SK-N-SH (cell line): ENCODE results near the gene UGT1A7. TPM values are rescaled to one million over a fixed set of nuclear protein-coding genes. Genes with fewer than 3 reads are reported as not detected.

Experiments
- CTCF ChIA-PET: fragments of 300-600, 350-600 bp; formaldehyde crosslinking; extraction: SDS; loops from one replicate; lab custom pipeline; 2021; lab: Yijun Ruan, JAX
- POLR2A ChIA-PET: fragments of 350-600 bp; sonication (Branson Sonifier 250); formaldehyde crosslinking; extraction: SDS; loops from one replicate; lab custom pipeline; 2020; ENCODE audit warnings: antibody characterized with exemption, inconsistent platforms; lab: Yijun Ruan, JAX
- DNase-seq: peaks from one replicate; pipeline ENCODE4 v3.0.0; 2012
- H2AFZ ChIP-seq: fragments of 200-600 bp; sonication (generic); 2 replicates; pipeline ENCODE4 v1.8.1; 2016; ENCODE audit warnings: antibody characterized with exemption, mild to moderate bottlenecking, low read depth
- H3F3A ChIP-seq: fragments of 200-600 bp; sonication (generic); replicated peaks from 2 replicates; pipeline ENCODE3; 2016; ENCODE audit warnings: antibody characterized with exemption, mild to moderate bottlenecking; ENCODE audit not compliant: insufficient read depth
- H3K27ac ChIP-seq, 2 experiments: fragments of 200-500 bp in 1 of 2; fragments of 200-600 bp in 1 of 2; sonication (Bioruptor generic) in 1 of 2; sonication (generic), shearing (Covaris generic) in 1 of 2; 2 replicates each; pipeline versions ENCODE4 v1.5.1 to v1.6.1; 2014 to 2016; ENCODE audit warnings: low read depth in 2 of 2, inconsistent platforms in 1 of 2, low read length in 1 of 2, mild to moderate bottlenecking in 1 of 2, mixed read lengths in 1 of 2
- H3K27me3 ChIP-seq: fragments of 200-600 bp; sonication (generic), shearing (Covaris generic); 2 replicates; pipeline ENCODE4 v1.6.1; 2016; ENCODE audit warnings: mixed run types; ENCODE audit not compliant: insufficient read depth
- H3K36me3 ChIP-seq, 2 experiments: fragments of 200-500 bp in 1 of 2; fragments of 200-600 bp in 1 of 2; sonication (Bioruptor generic) in 1 of 2; sonication (generic) in 1 of 2; replicated peaks in 1 of 2; 2 replicates each; pipeline versions ENCODE3 to v1.5.1; 2014 to 2016; ENCODE audit warnings: low read length in 1 of 2, mild to moderate bottlenecking in 1 of 2; ENCODE audit not compliant: insufficient read depth in 2 of 2, control insufficient read depth in 1 of 2
- H3K4me1 ChIP-seq, 2 experiments: fragments of 200-500 bp in 1 of 2; fragments of 200-600 bp in 1 of 2; sonication (Bioruptor generic) in 1 of 2; sonication (generic), shearing (Covaris generic) in 1 of 2; 2 replicates each; pipeline versions ENCODE4 v1.5.1 to v1.6.1; 2014 to 2016; ENCODE audit warnings: low read depth in 1 of 2, low read length in 1 of 2, mixed run types in 1 of 2; ENCODE audit not compliant: insufficient read depth in 2 of 2, control insufficient read depth in 1 of 2
- H3K4me2 ChIP-seq: fragments of 200-600 bp; sonication (generic), shearing (Covaris generic); 2 replicates; pipeline ENCODE4 v1.6.1; 2017; ENCODE audit warnings: mixed run types
- H3K4me3 ChIP-seq, 2 experiments: fragments of 200-500 bp in 1 of 2; fragments of 200-600 bp in 1 of 2; sonication (Bioruptor generic) in 1 of 2; sonication (generic), shearing (Covaris generic) in 1 of 2; 2 replicates each; pipeline versions ENCODE4 v1.5.1 to v1.8.1; 2014 to 2016; ENCODE audit warnings: low read depth in 2 of 2, inconsistent platforms in 1 of 2, low read length in 1 of 2, mild to moderate bottlenecking in 1 of 2, mixed read lengths in 1 of 2, moderate library complexity in 1 of 2
- H3K79me2 ChIP-seq: fragments of 200-600 bp; sonication (generic); 2 replicates; pipeline ENCODE4 v1.8.1; 2017; ENCODE audit warnings: mild to moderate bottlenecking; ENCODE audit not compliant: insufficient read depth
- H3K9ac ChIP-seq: fragments of 200-600 bp; sonication (generic); 2 replicates; pipeline ENCODE4 v1.6.1; 2017; ENCODE audit warnings: mixed run types
- H3K9me2 ChIP-seq: fragments of 200-600 bp; sonication (generic); 2 replicates; pipeline ENCODE4 v1.6.1; 2017; ENCODE audit warnings: mixed run types
- H3K9me3 ChIP-seq: fragments of 200-600 bp; sonication (generic); 2 replicates; pipeline ENCODE4 v1.6.1; 2017; ENCODE audit warnings: mixed run types, mild to moderate bottlenecking, moderate library complexity
- H4K20me1 ChIP-seq: fragments of 200-600 bp; sonication (generic); 2 replicates; pipeline ENCODE4 v1.6.1; 2017; ENCODE audit warnings: mild to moderate bottlenecking, mixed run types; ENCODE audit not compliant: insufficient read depth
- CHD2 ChIP-seq: fragments of 150-350 bp; IDR thresholded peaks from 2 replicates; pipeline ENCODE4 v1.6.1; 2018; ENCODE audit warnings: low read length; ENCODE audit not compliant: partially characterized antibody
- CTCF ChIP-seq: fragments of 200-600 bp; sonication (generic); IDR thresholded peaks from 2 replicates; pipeline ENCODE4 v1.6.1; 2017; ENCODE audit warnings: antibody characterized with exemption, mild to moderate bottlenecking, moderate library complexity
- ELF1 ChIP-seq: IDR thresholded peaks from 2 replicates; pipeline ENCODE4 v1.4.0; 2012
- EP300 ChIP-seq, 2 experiments: IDR thresholded peaks; 2 replicates each; pipeline versions ENCODE4 v1.4.0 to v1.6.1; 2012; ENCODE audit warnings: borderline replicate concordance in 1 of 2, low read depth in 1 of 2, low read length in 1 of 2
- FOXJ3 ChIP-seq: sonication (generic); formaldehyde crosslinking; IDR thresholded peaks from 2 replicates; pipeline ENCODE4 v1.5.1; 2020; ENCODE audit warnings: mild to moderate bottlenecking, missing genetic modification reagents
- GATA2 ChIP-seq: sonication (generic); formaldehyde crosslinking; IDR thresholded peaks from 2 replicates; pipeline ENCODE4 v1.5.0; 2020; ENCODE audit warnings: mild to moderate bottlenecking, missing genetic modification reagents
- MEF2A ChIP-seq: IDR thresholded peaks from 2 replicates; pipeline ENCODE4 v1.4.0; 2012; ENCODE audit warnings: low read depth, borderline replicate concordance
- MXI1 ChIP-seq: IDR thresholded peaks from 2 replicates; pipeline ENCODE4 v1.6.1; 2012; ENCODE audit warnings: mild to moderate bottlenecking, low read depth, low read length, improper control_type of control experiment
- POLR2AphosphoS5 ChIP-seq: IDR thresholded peaks from 2 replicates; pipeline ENCODE4 v1.6.1; 2012; ENCODE audit warnings: low read depth, low read length
- RCOR1 ChIP-seq: fragments of 150-350 bp; IDR thresholded peaks from 2 replicates; pipeline ENCODE4 v1.6.1; 2017; ENCODE audit warnings: antibody characterized with exemption, low read length
- REST ChIP-seq: IDR thresholded peaks from 2 replicates; pipeline ENCODE4 v1.6.1; 2012; ENCODE audit warnings: mild to moderate bottlenecking, low read depth, low read length, moderate library complexity
- RFX5 ChIP-seq: IDR thresholded peaks from 2 replicates; pipeline ENCODE4 v1.6.1; 2012; ENCODE audit warnings: mild to moderate bottlenecking, improper control_type of control experiment, low read length
- RXRA ChIP-seq: IDR thresholded peaks from 2 replicates; pipeline ENCODE4 v1.4.0; 2012; ENCODE audit warnings: low read depth, mild to moderate bottlenecking, borderline replicate concordance
- TCF12 ChIP-seq: IDR thresholded peaks from 2 replicates; pipeline ENCODE4 v1.4.0; 2012
- TEAD4 ChIP-seq: IDR thresholded peaks from 2 replicates; pipeline ENCODE4 v1.4.0; 2012; ENCODE audit warnings: mild to moderate bottlenecking, borderline replicate concordance; ENCODE audit not compliant: insufficient read depth
- YY1 ChIP-seq: IDR thresholded peaks from 2 replicates; pipeline ENCODE4 v1.4.0; 2012; ENCODE audit warnings: low read depth, mild to moderate bottlenecking
- WGBS: methylation state at CpG from one replicate; pipeline ENCODE4 v1.1.6; 2017; ENCODE audit warnings: low lambda C conversion rate; 5-methylcytosine and 5-hydroxymethylcytosine counted together
- polyA plus RNA-seq, 3 experiments: library from polyadenylated mRNA; depleted of rRNA; stranded (reverse); fragments of >200 nt; gene quantifications; 2 replicates each; pipeline ENCODE4 v1.2.3, GENCODE V29; 2012
- TF ChIP-seq, protein P1 (sequence below): IDR thresholded peaks from 2 replicates; pipeline ENCODE4; 2012

UGT1A7 gene
- polyA plus RNA-seq, 1 of the 3 experiments (the other 2 are of a cell fraction) = not detected

- no peak overlapping the region for H3K4me2 ChIP-seq
- H3K79me2 ChIP-seq = no peaks in the 10 kb centered on the region
- no peak overlapping the region for H3K4me3 ChIP-seq
- CTCF ChIA-PET = interaction anchor here (2.1 kb wide), 1 partner anchor 355 kb away, joined by 5 read pairs; no protein-coding TSS in a partner anchor
- H3K9me3 ChIP-seq = no peaks in the 10 kb centered on the region
- TF ChIP-seq TEAD4 (no peak), MEF2A (no peak), MXI1 (no peak), RCOR1 (no peak), FOXJ3 (CRISPR knock-in tag) (no peak), RXRA (no peak), CTCF (no peak), CHD2 (no peak), EP300 (IDR thresholded peaks at IDR 0.05; ENCODE audit: borderline replicate concordance in 1 of 2, low read depth in 1 of 2, low read length in 1 of 2) (no peak), TCF12 (no peak)
- TF ChIP-seq, all 33 proteins: peak for 0
- POLR2A ChIA-PET = no interaction called here
- H4K20me1 ChIP-seq = no peaks in the 10 kb centered on the region
- H3K36me3 ChIP-seq = no peaks in the 10 kb centered on the region
- no peak overlapping the region for H2AFZ ChIP-seq
- DNase-seq = no peak
- H3K9ac ChIP-seq = no peak overlapping the region
- 48% methylated on average over 10 of the region's 14 CpGs for WGBS
- H3F3A ChIP-seq = no peaks in the 10 kb centered on the region
- H3K9me2 ChIP-seq = no peaks in the 10 kb centered on the region
- H3K27ac ChIP-seq = no peak overlapping the region
- H3K27me3 ChIP-seq = no peaks in the 10 kb centered on the region
- H3K4me1 ChIP-seq = no peaks in the 10 kb centered on the region
These were observed 116.8 kb downstream of the UGT1A7 start for GRCh38 chr2:233798335-233799086.

GRCh38 chr2:233799087-233799665, 117.5 kb downstream of the UGT1A7 start:
- H4K20me1 ChIP-seq = no peaks in the 10 kb centered on the region

More at GRCh38 chr2:233799087-233799665, 117.5 kb downstream of the UGT1A7 start:
- Histone ChIP-seq H3K4me3 (no peak overlapping the region), H3K4me1 (no peaks in the 10 kb centered on the region), H3K9me2 (no peaks in the 10 kb centered on the region), H3F3A (no peaks in the 10 kb centered on the region), H3K4me2 (no peak overlapping the region), H3K27me3 (no peaks in the 10 kb centered on the region), H3K79me2 (no peaks in the 10 kb centered on the region), H3K9me3 (no peaks in the 10 kb centered on the region), H3K9ac (no peak overlapping the region), H2AFZ (no peak overlapping the region), H3K36me3 (no peaks in the 10 kb centered on the region), H3K27ac (no peak overlapping the region)
- WGBS = 50% methylated on average over 6 of the region's 7 CpGs
- no peak for DNase-seq
- TF ChIP-seq MEF2A (no peak), CHD2 (no peak), YY1 (no peak), GATA2 (CRISPR knock-in tag) (no peak), ELF1 (no peak), POLR2AphosphoS5 (no peak), TCF12 (no peak), RFX5 (no peak), REST (no peak), MXI1 (no peak), RXRA (no peak)
- TF ChIP-seq, protein P1, sequence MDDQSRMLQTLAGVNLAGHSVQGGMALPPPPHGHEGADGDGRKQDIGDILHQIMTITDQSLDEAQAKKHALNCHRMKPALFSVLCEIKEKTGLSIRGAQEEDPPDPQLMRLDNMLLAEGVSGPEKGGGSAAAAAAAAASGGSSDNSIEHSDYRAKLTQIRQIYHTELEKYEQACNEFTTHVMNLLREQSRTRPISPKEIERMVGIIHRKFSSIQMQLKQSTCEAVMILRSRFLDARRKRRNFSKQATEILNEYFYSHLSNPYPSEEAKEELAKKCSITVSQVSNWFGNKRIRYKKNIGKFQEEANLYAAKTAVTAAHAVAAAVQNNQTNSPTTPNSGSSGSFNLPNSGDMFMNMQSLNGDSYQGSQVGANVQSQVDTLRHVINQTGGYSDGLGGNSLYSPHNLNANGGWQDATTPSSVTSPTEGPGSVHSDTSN = no peak
- ChIA-PET POLR2A (no interaction called here), CTCF (interaction anchor here (0.5 kb wide), 1 partner anchor 1083 kb away, joined by 3 read pairs; no protein-coding TSS in a partner anchor)
